IPS-18a (cell line): ENCODE data around the gene GCM1.

Experiments
- H3K27ac ChIP-seq: one replicate; pipeline ENCODE4 v1.5.1; 2013; ENCODE audit warnings: low read length
- H3K27me3 ChIP-seq: one replicate; pipeline ENCODE4 v1.6.1; 2013; ENCODE audit warnings: mild to moderate bottlenecking, low read length; ENCODE audit not compliant: control insufficient read depth, insufficient read depth
- H3K36me3 ChIP-seq: one replicate; pipeline ENCODE4 v1.6.1; 2013; ENCODE audit warnings: low read depth, low read length; ENCODE audit not compliant: control insufficient read depth
- H3K4me1 ChIP-seq: one replicate; pipeline ENCODE4 v1.6.1; 2013; ENCODE audit warnings: low read depth, low read length; ENCODE audit not compliant: control insufficient read depth
- H3K4me3 ChIP-seq: one replicate; pipeline ENCODE4 v1.5.1; 2013; ENCODE audit warnings: low read length
- H3K9ac ChIP-seq: one replicate; pipeline ENCODE4 v1.6.1; 2013; ENCODE audit warnings: mild to moderate bottlenecking, low read length, moderate library complexity
- H3K9me3 ChIP-seq: one replicate; pipeline ENCODE4 v1.6.1; 2013; ENCODE audit warnings: low read depth, low read length; ENCODE audit not compliant: control insufficient read depth

GCM1 gene

DNA sequence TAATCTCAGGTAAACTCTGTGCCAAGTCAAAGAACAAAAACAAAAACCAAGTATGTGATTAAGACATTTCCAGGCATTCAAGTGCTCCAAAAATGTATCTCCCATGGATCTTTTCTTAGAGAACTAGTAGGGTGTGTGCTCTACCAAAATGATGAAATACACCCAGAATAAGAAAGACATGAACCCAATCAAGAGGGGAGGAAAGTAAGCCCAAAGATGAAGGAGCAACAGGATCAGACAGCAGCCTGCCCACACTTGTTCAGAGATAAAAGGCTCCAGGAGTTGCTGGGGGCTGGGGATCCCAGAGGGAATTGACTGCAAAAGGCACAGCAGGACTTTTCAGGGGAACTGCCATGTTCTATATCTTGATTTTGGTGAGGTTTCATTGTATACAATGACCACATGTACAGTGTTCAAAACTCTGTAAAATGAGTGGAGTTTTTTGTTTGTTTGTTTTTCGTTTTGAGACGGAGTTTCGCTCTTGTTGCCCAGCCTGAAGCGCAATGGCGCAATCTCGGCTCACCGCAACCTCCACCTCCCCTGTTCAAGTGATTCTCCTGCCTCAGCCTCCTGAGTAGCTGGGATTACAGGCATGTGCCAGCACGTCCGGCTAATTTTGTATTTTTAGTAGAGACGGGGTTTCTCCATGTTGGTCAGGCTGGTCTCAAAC, 24.4 kb downstream of the GCM1 start:
- Histone ChIP-seq H3K4me3 (no peak overlapping the region), H3K27ac (no peak overlapping the region), H3K9me3 (no peaks in the 10 kb centered on the region), H3K9ac (no peak overlapping the region), H3K4me1 (peaks cover 16% of the 10 kb centered on the region), H3K36me3 (no peaks in the 10 kb centered on the region), H3K27me3 (no peaks in the 10 kb centered on the region)

DNA sequence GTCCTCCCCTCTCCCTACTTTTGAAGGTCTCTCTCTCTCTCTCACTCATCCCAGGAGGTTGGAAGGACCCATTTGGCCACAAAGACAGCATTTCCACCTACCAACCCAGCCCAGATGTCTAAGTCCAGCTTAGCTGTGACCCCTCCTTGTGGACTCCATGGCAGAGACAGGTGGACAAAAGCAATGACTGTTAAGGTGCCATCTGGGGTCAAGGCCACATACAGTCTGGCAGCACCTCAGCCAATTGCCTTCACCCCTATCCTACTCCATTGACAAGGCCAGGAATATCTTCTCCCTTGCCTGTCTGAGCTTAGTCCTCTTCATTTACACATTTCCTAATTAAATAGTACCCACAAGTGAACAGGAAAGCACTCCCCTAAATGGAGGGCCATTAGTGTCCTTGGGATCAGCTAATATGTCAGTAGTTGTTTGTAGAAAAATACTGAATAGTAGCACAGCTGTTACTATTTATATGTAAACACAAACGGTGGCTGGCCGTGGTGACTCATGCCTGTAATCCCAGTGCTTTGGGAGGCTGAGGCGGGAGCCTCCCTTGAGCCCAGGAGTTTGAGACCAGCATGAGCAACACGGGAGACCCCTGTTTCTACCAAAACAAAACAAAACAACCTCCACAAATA, 28.8 kb downstream of the GCM1 start:
- H3K4me1 ChIP-seq = peaks cover 16% of the 10 kb centered on the region
- H3K27me3 ChIP-seq = no peaks in the 10 kb centered on the region
- H3K9me3 ChIP-seq = no peaks in the 10 kb centered on the region
- no peak overlapping the region for H3K9ac ChIP-seq
- H3K27ac ChIP-seq = no peak overlapping the region
- no peaks in the 10 kb centered on the region for H3K36me3 ChIP-seq
- H3K4me3 ChIP-seq = no peak overlapping the region

DNA sequence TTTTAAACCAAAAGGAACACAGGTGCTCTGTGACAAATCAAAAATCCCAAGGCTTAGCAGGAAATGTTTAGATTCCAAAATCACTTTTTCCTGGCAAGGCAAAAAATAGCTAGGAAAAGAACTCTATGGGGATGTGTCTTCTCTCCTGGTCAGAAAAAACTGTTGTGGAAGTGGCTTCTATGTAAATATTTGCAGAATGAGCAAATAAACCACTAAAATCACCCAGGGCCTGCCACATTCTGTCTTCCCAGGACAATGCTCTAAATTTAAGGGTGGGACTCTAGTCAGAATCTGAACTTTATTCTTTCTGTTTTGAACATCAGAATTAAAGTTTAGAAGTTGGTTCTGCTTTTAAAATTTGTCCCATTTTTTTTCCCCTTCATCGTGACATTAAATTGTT, 29.3 kb downstream of the GCM1 start:
- Histone ChIP-seq H3K9ac (no peak overlapping the region), H3K9me3 (no peaks in the 10 kb centered on the region), H3K4me1 (peaks cover 16% of the 10 kb centered on the region), H3K36me3 (no peaks in the 10 kb centered on the region), H3K27ac (no peak overlapping the region), H3K4me3 (no peak overlapping the region), H3K27me3 (no peaks in the 10 kb centered on the region)

DNA sequence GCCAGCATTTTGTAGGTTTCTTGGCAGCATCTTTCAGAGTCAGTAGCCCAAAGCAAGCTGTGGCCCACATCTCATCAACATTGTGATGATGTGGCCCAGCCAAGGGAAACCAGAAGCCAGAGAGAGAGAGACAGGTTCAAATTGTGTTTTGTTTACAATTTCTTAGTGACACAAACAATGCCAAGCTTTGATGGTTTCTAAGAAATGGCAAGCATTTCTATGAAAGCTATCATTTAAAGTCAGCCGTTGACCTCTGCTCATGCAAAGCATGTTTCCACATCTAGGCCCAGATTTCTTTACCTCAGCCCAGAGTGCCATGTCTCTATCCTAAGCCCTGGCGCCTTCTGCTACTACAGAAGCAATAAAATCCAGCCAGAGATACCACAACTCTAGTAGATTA, 32.9 kb downstream of the GCM1 start:
- H3K9me3 ChIP-seq = no peaks in the 10 kb centered on the region
- H3K27me3 ChIP-seq = no peaks in the 10 kb centered on the region
- peaks cover 14% of the 10 kb centered on the region for H3K4me1 ChIP-seq
- H3K4me3 ChIP-seq = no peak overlapping the region
- H3K27ac ChIP-seq = no peak overlapping the region
- no peak overlapping the region for H3K9ac ChIP-seq
- H3K36me3 ChIP-seq = no peaks in the 10 kb centered on the region

DNA sequence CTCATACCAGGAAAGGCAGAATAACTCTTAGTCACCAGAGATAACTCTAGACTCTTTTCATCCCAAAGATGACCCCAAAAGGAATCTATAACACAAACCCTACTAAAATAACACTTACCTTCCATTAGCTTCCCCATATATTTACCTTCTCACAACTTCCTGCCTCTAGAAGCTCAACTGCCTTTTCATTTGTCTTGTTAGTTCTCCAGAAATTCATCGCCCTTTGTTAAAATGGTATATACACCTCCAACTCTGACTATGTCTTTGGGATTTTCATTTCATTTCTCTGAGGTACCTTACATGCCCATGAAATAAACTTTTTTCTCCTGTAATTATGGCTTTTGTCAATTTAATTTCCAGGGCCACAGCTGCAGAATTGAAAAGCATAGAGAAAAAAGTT, 33.5 kb downstream of the GCM1 start:
- Histone ChIP-seq H3K9ac (no peak overlapping the region), H3K4me3 (no peak overlapping the region), H3K36me3 (no peaks in the 10 kb centered on the region), H3K4me1 (peaks cover 8% of the 10 kb centered on the region), H3K27ac (no peak overlapping the region), H3K27me3 (no peaks in the 10 kb centered on the region), H3K9me3 (no peaks in the 10 kb centered on the region)

DNA sequence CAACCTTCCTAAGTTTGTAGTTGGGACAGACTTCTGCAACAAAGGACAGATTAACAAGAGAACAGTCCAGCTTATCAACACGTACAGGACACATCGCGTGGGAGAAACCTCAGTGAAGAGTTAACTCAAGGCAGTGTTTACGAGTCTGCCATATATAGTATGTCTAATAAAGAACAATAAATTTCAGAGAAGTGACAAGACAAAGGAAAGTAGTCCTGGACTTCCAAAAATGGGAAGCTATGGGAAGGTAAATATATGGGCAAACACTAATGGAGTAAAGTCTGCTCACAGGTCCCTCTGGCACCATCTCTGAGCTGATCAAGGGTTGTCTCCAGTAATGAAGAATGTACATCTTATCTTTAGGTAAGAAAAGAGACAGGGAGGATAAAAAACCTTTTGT, 34.9 kb downstream of the GCM1 start:
- no peaks in the 10 kb centered on the region for H3K27me3 ChIP-seq
- no peaks in the 10 kb centered on the region for H3K9me3 ChIP-seq
- H3K4me1 ChIP-seq = no peaks in the 10 kb centered on the region
- no peak overlapping the region for H3K4me3 ChIP-seq
- no peak overlapping the region for H3K9ac ChIP-seq
- H3K36me3 ChIP-seq = no peaks in the 10 kb centered on the region
- H3K27ac ChIP-seq = no peak overlapping the region

DNA sequence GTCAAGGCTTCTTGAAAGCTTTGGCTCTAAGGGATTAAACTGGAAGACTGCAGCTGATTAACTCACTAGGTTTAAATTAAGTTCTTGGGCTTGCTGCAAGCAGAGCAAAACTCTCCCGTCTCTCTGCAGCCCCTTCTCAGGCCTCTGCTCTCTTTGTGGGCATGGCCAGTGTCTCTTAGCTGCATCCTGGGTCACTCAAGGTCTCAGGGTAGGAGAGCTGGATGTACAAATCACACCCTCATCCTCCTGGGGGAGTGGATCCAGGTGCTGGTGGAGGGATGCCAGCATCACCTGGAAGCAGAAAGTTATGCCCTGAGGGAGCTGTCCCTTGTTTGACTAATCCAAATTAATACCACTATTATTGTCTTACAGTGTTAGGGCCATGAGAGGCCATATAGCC, 35.8 kb downstream of the GCM1 start:
- Histone ChIP-seq H3K27ac (no peak overlapping the region), H3K27me3 (no peaks in the 10 kb centered on the region), H3K9ac (no peak overlapping the region), H3K4me3 (no peak overlapping the region), H3K36me3 (no peaks in the 10 kb centered on the region), H3K9me3 (no peaks in the 10 kb centered on the region), H3K4me1 (no peaks in the 10 kb centered on the region)

DNA sequence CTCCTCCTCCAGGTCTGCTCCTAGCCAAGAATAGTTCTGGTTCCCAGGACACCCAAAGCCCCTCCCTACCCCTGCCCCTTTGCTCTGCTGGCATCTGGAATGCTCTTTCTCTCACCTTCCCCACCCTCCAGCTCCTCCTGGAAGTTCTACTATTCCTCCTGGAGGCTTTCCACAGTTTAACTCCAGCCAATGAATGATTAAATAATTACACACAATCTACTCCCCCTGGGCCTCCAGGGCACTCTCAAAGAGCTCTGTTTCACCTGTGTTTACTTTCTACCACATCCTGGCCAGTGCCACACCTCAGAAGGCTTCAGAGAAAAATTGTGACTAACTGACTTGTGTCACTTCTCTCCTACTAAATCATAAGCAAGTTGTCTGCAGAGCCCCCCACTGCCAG, 36.2 kb downstream of the GCM1 start:
- H3K4me3 ChIP-seq = no peak overlapping the region
- H3K27ac ChIP-seq = no peak overlapping the region
- H3K27me3 ChIP-seq = no peaks in the 10 kb centered on the region
- H3K36me3 ChIP-seq = no peaks in the 10 kb centered on the region
- no peak overlapping the region for H3K9ac ChIP-seq
- H3K4me1 ChIP-seq = no peaks in the 10 kb centered on the region
- H3K9me3 ChIP-seq = no peaks in the 10 kb centered on the region

DNA sequence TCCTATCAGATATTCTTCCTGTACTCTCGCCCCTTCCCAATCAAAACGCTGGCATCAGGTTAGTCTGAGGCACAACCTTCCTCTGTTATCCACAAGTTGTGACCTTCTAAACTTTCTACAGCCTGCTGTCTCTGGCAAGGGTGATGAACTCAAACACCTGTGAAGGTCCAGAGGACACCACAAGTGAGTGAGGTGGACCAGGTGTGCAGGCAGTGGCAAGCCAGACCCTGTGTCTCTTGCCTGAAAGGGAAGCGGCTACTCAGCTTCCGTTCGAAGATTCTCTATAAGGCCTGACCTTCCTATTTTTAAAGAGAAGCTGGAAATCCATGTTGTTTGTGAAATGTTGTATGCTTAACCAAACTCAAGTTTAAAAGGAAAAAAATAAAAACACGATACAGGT, 36.8 kb downstream of the GCM1 start:
- Histone ChIP-seq H3K9me3 (no peaks in the 10 kb centered on the region), H3K27ac (no peak overlapping the region), H3K4me3 (no peak overlapping the region), H3K27me3 (no peaks in the 10 kb centered on the region), H3K9ac (no peak overlapping the region), H3K4me1 (no peaks in the 10 kb centered on the region), H3K36me3 (no peaks in the 10 kb centered on the region)

DNA sequence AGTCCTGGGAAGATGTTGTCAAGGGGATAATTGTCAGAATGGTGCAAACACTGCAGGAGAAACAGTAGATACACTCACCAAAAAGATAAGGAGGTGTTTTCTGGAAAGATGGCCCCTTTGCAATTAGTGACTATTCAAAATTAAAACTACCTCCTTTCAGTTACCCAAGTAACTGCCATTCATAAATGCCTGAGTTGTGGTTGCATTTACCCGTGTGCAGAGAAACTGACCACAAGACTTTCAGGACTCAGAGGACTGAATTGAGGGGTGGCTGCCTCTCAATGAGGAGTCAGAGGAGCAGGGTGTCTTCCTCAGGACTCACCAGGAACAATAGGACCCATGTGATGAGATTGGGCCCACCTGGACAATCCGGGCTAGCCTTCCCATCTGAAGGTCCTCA, 39.0 kb downstream of the GCM1 start:
- no peaks in the 10 kb centered on the region for H3K9me3 ChIP-seq
- H3K4me3 ChIP-seq = no peak overlapping the region
- H3K27ac ChIP-seq = no peak overlapping the region
- no peaks in the 10 kb centered on the region for H3K4me1 ChIP-seq
- H3K27me3 ChIP-seq = no peaks in the 10 kb centered on the region
- H3K9ac ChIP-seq = no peak overlapping the region
- H3K36me3 ChIP-seq = no peaks in the 10 kb centered on the region

DNA sequence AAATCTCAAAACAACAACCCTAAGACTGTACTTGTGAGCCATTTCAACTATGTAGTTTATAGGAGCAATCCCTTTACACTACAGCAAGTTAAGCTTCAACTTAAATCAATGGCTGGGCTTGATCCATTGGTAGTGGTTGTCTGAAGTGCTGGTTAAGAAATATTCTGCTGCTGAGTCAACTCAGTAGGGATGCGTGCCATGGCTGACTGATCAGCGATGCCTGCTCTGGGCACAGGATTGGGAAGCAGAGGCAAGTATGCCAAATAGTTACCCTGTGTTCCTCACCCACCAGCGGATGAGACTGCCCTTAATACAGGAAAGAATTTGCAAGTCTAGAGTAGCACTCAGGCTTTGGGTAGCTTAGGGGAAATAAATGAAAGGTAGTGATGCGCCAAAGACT, 41.5 kb downstream of the GCM1 start:
- Histone ChIP-seq H3K9ac (no peak overlapping the region), H3K27me3 (no peaks in the 10 kb centered on the region), H3K27ac (no peak overlapping the region), H3K9me3 (no peaks in the 10 kb centered on the region), H3K4me1 (no peaks in the 10 kb centered on the region), H3K36me3 (peaks cover under 1% of the 10 kb centered on the region), H3K4me3 (no peak overlapping the region)

DNA sequence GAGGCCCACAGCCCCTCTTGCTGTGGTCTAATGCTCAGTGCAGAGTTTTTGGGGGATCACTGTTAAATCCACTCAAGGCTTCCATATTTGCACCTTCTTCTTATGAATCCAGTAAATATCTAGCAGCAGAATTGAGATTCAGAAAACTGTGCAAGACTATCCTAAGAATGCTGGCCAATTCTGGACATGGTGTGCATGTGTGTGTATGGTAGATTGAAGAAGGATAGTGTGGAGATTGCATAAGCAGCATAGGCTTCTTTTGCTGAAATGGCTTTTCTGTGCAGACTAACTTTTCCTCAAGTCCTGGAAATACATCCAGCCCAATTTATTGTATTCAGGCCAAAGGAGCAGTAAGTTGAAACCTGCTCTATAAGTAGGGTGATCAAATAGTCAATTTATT, 43.7 kb downstream of the GCM1 start:
- H3K9ac ChIP-seq = no peak overlapping the region
- no peaks in the 10 kb centered on the region for H3K9me3 ChIP-seq
- no peak overlapping the region for H3K4me3 ChIP-seq
- H3K36me3 ChIP-seq = peaks cover 6% of the 10 kb centered on the region
- H3K27me3 ChIP-seq = no peaks in the 10 kb centered on the region
- no peak overlapping the region for H3K27ac ChIP-seq
- H3K4me1 ChIP-seq = no peaks in the 10 kb centered on the region
